ENCODE measurements around the gene FLT3.
A peak's percentile ranks its signal among the peaks of the same experiment; 100 is the strongest.

The FLT3 gene

GRCh38 chr13:28041031-28041461 is 59.3 kb downstream of the FLT3 start:
- H3K27me3 ChIP-seq (ENCODE audit: insufficient read depth, poor library complexity, severe bottlenecking), result no peaks in the 10 kb centered on the region
- TF ChIP-seq POLR2AphosphoS5 (IDR thresholded peaks at IDR 0.05; ENCODE audit: low read depth), result 0 out of 2 replicates have a peak, but pooled peaks have one; percentile 24
- no peak for TF ChIP-seq GABPA (IDR thresholded peaks at IDR 0.05; ENCODE audit: low read depth)
- TF ChIP-seq SPI1 (IDR thresholded peaks at IDR 0.05; ENCODE audit: borderline replicate concordance, low read depth), result peak; percentile 15; the same call in 1 of the 2 replicates
- no peak for TF ChIP-seq REST (IDR thresholded peaks at IDR 0.05; ENCODE audit: insufficient replicate concordance, low read depth)
- DNase-seq (ENCODE audit: low read depth in 1 of 2, low spot score in 1 of 2), result peak in 1 of 2 experiments; percentile 24
- peak overlapping the region; percentile 49 for H3K27ac ChIP-seq (replicated peaks)
- H3K4me3 ChIP-seq (replicated peaks; ENCODE audit: insufficient read depth, low read length), result no peak overlapping the region

- TF ChIP-seq SPI1 (IDR thresholded peaks at IDR 0.05; ENCODE audit: borderline replicate concordance, low read depth) (no peak; the same call in 1 of the 2 replicates), CTCF (IDR thresholded peaks at IDR 0.05; ENCODE audit: insufficient read depth, low read length) (no peak), REST (IDR thresholded peaks at IDR 0.05; ENCODE audit: insufficient replicate concordance, low read depth) (no peak), POLR2AphosphoS5 (IDR thresholded peaks at IDR 0.05; ENCODE audit: low read depth) (no peak)
- no peak overlapping the region for H3K4me3 ChIP-seq (replicated peaks; ENCODE audit: insufficient read depth, low read length)
- no peak overlapping the region; the same call in 1 of the 2 replicates for H3K27ac ChIP-seq (replicated peaks)
- no peaks in the 10 kb centered on the region for H3K27me3 ChIP-seq (ENCODE audit: insufficient read depth, poor library complexity, severe bottlenecking)
- peak in 1 of 2 experiments; percentile 29 for DNase-seq (ENCODE audit: low read depth in 1 of 2, low spot score in 1 of 2)
Observed at GRCh38 chr13:28037399-28037798, 63.0 kb downstream of the FLT3 start.

GRCh38 chr13:28035146-28035782 is 65.1 kb downstream of the FLT3 start:
- Histone ChIP-seq H3K27me3 (ENCODE audit: insufficient read depth, poor library complexity, severe bottlenecking) (no peaks in the 10 kb centered on the region), H3K27ac (replicated peaks) (no peak overlapping the region; the same call in 1 of the 2 replicates), H3K4me3 (replicated peaks; ENCODE audit: insufficient read depth, low read length) (no peak overlapping the region)
- no peak for DNase-seq (ENCODE audit: low read depth in 1 of 2, low spot score in 1 of 2)
- TF ChIP-seq CTCF (IDR thresholded peaks at IDR 0.05; ENCODE audit: insufficient read depth, low read length) (no peak), POLR2AphosphoS5 (IDR thresholded peaks at IDR 0.05; ENCODE audit: low read depth) (no peak), REST (IDR thresholded peaks at IDR 0.05; ENCODE audit: insufficient replicate concordance, low read depth) (no peak), GABPA (IDR thresholded peaks at IDR 0.05; ENCODE audit: low read depth) (no peak), SPI1 (IDR thresholded peaks at IDR 0.05; ENCODE audit: borderline replicate concordance, low read depth) (no peak)

All from HL-60 (cell line).